Measurements from ENCODE around the gene FAM131A.

FAM131A gene

GRCh38 chr3:184357248-184358123, 20.1 kb downstream of the FAM131A start:
- DNase-seq (ENCODE audit: low spot score): no peak

- DNase-seq (ENCODE audit: low spot score): no peak
These were observed 20.8 kb downstream of the FAM131A start for GRCh38 chr3:184358124-184358767.

- no peak for DNase-seq (ENCODE audit: low spot score)
These were observed 21.5 kb downstream of the FAM131A start for GRCh38 chr3:184358921-184359350.

- no peak for DNase-seq (ENCODE audit: low spot score)
These were observed 22.2 kb downstream of the FAM131A start for GRCh38 chr3:184359610-184360009.

DNA sequence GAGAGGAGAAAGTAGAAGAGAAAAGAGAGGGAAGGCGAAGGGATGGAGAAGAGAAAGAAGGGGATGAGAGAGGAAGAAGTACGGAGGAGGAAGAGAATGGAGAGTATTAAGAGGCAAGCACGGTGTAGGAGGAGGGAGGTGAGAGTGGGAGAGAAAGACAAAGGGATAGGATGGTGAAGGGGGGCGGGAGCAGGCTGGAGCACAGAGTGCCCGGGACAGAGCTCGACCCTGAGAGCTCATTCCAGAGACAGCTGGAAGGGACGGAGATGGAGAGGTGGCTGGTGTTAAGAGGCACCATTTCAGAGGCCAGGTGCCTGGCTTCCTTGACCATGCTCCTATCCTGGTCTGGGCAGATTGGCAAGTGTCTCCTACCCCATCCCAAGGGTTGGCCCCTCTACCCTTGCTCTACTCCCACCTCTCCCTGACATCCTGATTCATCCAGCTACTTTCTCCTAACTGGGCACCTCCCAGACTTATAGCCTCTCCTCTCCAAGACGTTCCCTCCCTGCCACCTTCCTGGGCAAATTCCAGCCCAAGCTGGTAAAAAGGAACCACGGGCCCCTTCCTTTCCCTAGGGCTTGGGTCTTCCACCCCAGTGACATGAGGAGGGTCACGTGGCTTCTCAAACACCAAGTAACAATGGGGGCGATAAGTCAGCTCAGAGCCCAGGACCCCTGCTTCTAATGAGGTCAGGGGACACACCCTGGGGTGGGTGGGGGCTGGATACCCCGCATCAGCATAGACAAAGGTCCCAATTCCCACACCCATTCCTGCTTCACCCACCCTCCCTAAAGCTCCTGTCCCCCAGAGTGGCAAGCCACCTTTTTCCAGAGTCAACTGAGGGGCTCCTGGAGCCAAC, 22.9 kb downstream of the FAM131A start:
- no peak for DNase-seq (ENCODE audit: low spot score)

DNA sequence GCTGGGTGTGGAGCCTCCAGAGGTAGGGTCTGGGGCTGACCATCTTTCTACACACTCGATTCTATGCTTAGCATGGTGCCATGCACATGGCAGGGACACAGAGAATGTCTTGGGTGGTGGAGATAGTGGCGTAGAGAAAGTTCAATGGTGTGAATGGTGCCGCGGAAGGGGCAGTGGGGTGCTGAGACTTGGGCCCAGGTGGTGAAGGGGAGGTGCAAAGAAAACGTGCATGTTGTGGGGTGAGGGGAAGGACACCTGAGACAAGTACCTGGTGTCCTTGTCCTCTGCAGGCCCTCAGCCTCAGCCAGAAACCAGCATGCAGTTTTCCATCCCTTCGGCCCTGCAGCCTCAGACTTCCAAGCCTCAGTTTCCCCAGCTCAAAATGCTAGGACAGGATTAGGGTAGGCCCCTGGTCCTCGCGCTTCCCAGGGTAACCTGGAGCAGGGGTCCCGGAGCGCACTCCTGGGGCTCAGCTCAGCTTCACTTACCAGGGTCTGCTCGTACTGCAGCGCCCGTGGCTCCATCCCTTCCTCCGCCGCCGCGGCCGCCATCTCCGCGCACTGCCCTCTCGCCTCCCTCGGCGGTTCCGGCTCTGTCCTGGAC, 23.6 kb downstream of the FAM131A start:
- DNase-seq (ENCODE audit: low spot score): no peak

DNA sequence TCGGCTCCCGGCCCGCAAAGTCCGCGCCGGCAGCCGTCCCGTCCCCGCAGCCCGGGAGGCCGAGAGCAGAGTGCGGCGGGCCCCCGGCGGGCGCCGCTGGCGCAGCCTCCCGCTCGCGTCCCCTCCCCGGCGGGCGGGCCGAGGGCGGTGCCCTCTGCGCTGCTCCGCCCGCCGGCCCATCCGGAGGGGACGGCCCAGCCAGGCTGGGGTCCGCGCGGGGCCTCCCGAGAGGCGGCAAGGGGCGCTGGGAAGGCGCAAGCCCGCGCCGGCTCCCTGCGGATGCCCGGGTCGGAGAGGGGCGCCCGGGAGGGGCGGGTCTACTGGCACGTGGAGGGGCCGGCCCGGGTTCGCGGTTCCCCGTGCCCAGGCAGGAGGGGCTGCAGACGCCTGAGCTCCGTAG, 24.1 kb downstream of the FAM131A start, which contains the start of the genes CLCN2 and POLR2H:
TSS of gene CLCN2 (minus strand) at position 74 of the 400 bp plus-strand sequence. CDS start 126 bp downstream, outside the sequence.
TSS of gene POLR2H (plus strand) at position 179 of the 400 bp plus-strand sequence. CDS start 1,783 bp downstream, outside the sequence.
- DNase-seq (ENCODE audit: low spot score): peak; percentile 77

DNA sequence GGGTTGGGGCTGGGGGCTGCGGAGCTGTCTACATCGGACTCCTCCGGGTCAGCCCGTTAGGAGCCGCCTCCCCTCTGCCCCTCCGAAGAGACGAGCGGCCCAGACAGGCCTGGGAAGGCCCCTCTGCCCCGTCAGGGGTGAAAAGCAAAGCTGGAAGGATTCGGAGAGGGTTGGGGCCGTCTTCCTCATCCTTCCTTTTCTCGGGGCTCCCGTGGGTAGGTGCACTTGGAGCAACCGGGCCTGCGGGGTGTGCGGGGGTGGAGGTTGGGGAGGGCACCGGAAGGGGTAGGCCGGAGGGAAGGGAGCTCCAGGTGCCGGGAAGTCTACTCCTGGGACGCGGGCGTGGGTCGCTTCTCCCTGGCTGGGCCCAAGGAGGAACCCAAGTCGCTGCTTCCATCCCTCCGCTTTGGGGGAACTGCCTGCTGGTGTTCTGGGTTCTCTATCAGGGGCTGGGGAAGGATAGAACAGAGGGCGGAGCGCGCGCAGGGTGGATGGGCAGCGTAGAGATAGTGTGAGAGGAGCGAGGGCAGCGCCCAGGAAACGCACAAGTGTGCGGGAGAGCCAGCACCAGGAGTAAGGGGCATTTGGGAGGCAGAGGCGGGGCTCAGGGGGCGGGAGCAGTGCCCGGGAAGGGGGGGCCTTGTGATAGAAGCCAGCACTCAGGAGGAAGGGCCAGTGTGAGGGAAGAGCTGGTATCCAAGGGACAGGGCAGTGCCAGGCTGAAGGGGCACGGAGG, 24.7 kb downstream of the FAM131A start:
- DNase-seq (ENCODE audit: low spot score): peak; percentile 50

- peak; percentile 91 for DNase-seq (ENCODE audit: low spot score)
These were observed 25.5 kb downstream of the FAM131A start for GRCh38 chr3:184362668-184363546.

DNA sequence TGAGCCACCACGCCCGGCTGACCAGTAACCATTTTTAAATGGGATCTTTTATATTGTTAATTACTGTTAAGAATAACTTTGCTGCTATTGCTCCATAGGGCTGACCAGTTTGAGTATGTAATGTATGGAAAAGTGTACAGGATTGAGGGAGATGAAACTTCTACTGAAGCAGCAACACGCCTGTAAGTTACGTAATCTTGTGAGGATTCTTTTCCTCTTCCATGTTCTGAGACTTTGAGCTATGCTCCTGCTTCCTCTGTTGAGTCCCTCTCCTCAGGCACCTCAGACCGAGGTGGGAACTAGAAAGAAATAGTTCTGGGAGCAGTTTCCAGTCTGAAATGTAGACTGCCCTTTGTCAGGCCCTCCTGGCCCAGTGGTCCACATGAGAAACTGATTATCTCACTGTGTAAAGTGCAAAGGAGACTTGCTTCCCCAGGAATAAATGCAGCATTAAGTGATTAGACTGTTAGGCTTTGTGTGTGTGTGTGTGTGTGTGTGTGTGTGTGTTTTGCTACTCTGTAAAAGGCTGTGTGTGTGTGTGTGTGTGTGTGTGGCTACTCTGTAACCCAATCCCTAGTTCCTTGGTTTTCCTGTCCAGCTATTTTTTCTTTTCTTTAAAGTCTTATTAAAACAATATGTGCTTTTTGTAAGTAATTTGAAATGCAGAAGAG, 29.4 kb downstream of the FAM131A start:
- no peak for DNase-seq (ENCODE audit: low spot score)

- DNase-seq (ENCODE audit: low spot score): no peak
These were observed 30.7 kb downstream of the FAM131A start for GRCh38 chr3:184368116-184368515.

DNA sequence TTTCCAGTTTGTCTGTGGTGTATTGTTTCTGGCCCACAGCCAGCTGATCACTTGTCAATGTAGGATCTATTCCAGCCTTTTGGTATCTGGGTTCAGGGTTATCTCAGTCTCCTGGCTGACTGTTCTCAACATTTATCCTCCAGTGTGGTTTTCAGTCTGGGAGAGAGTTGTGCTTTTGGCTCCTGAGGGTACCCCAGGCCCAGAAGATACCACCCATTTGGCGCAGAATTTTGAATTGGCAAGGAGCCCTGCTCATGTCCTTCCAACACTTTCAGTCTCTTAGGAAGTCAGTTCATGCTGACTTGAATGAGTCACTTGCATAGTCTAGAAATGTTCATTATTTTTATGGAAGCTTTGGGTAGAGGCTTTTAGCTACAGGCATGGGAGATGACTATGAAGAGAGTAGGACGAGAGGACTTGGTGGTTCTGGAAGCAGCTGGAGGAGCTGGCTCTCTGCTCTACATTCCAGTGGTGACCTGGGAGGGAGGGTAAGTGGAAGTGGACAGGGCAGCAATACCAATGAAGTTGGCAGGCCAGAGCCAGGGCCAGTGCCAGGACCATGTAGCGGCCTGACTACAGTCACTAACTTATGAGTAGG, 31.3 kb downstream of the FAM131A start:
- DNase-seq (ENCODE audit: low spot score): no peak

GRCh38 chr3:184371570-184372018, 34.2 kb downstream of the FAM131A start:
- peak; percentile 78 for DNase-seq (ENCODE audit: low spot score)

GRCh38 chr3:184372296-184372821, 35.0 kb downstream of the FAM131A start:
- no peak for DNase-seq (ENCODE audit: low spot score)

DNA sequence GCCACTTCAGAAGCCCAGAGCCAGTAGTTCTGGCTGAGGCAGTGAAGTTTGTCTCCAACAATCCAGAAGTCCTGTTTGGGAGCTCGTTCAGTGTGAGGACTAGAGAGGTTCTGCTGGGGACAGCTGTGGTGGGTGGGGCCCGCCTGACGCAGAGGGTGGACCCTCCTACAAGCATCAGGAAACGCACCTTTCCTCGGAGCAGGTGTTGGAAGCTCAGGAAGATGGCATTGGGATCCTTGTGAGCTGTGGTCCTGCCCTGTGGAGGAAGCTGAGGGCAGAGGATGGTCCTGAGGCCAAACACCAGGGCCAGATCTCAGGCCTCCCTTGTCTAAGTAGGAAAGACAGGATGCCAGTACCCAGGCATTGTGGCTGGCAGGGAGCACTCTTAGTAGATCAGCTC, 35.5 kb downstream of the FAM131A start:
- DNase-seq (ENCODE audit: low spot score): no peak

- DNase-seq (ENCODE audit: low spot score): no peak
These were observed 36.0 kb downstream of the FAM131A start for GRCh38 chr3:184373422-184373821.

GRCh38 chr3:184375747-184376461, 38.5 kb downstream of the FAM131A start:
- no peak for DNase-seq (ENCODE audit: low spot score)

GRCh38 chr3:184377374-184377773, 40.0 kb downstream of the FAM131A start:
- DNase-seq (ENCODE audit: low spot score): no peak

Data from HuH-7 (cell line).